Measurements from ENCODE around the gene CCDC196.

CCDC196 gene

GRCh38 chr14:66503532-66503931 is 17.4 kb downstream of the CCDC196 start:
- no peak for TF ChIP-seq POLR2A (IDR thresholded peaks at IDR 0.05; ENCODE audit: extremely low read depth, insufficient read length)
- no peak for TF ChIP-seq MAX (IDR thresholded peaks at IDR 0.05; ENCODE audit: low read depth, low read length)
- no peak for TF ChIP-seq MYC (IDR thresholded peaks at IDR 0.05; ENCODE audit: low read depth, low read length)
- no peak for TF ChIP-seq CTCF (IDR thresholded peaks at IDR 0.05; ENCODE audit: low read depth, low read length)
- DNase-seq (ENCODE audit: low read depth), result no peak
- H3K4me3 ChIP-seq (ENCODE audit: low read depth, low read length), result no peak overlapping the region

GRCh38 chr14:66507181-66507721 is 21.1 kb downstream of the CCDC196 start:
- TF ChIP-seq MYC (IDR thresholded peaks at IDR 0.05; ENCODE audit: low read depth, low read length) (no peak), MAX (IDR thresholded peaks at IDR 0.05; ENCODE audit: low read depth, low read length) (peak; percentile 13; the same call in 1 of the 2 replicates)
- DNase-seq (ENCODE audit: low read depth), result no peak
- peak overlapping the region; percentile 86 for H3K4me3 ChIP-seq (ENCODE audit: low read depth, low read length)

- peak within 1 kb of the TSS; percentile 86 for H3K4me3 ChIP-seq (ENCODE audit: low read depth, low read length)
- peak; percentile 98 for DNase-seq (ENCODE audit: low read depth)
- no peak for TF ChIP-seq CTCF (IDR thresholded peaks at IDR 0.05; ENCODE audit: low read depth, low read length)
- TF ChIP-seq POLR2A (IDR thresholded peaks at IDR 0.05; ENCODE audit: extremely low read depth, insufficient read length), result peak; percentile 60
- peak; percentile 70; the same call in 1 of the 2 replicates for TF ChIP-seq MYC (IDR thresholded peaks at IDR 0.05; ENCODE audit: low read depth, low read length)
- TF ChIP-seq MAX (IDR thresholded peaks at IDR 0.05; ENCODE audit: low read depth, low read length), result peak; percentile 34
These were observed 21.8 kb downstream of the CCDC196 start, which contains the start of gene GPHN for GRCh38 chr14:66507722-66508546. TSS of gene GPHN (plus strand) at chr14:66508147.

GRCh38 chr14:66508547-66508845 is 22.3 kb downstream of the CCDC196 start:
- TF ChIP-seq POLR2A (IDR thresholded peaks at IDR 0.05; ENCODE audit: extremely low read depth, insufficient read length) (no peak), CTCF (IDR thresholded peaks at IDR 0.05; ENCODE audit: low read depth, low read length) (no peak), MAX (IDR thresholded peaks at IDR 0.05; ENCODE audit: low read depth, low read length) (no peak), MYC (IDR thresholded peaks at IDR 0.05; ENCODE audit: low read depth, low read length) (no peak)
- H3K4me3 ChIP-seq (ENCODE audit: low read depth, low read length), result peak overlapping the region; percentile 86
- DNase-seq (ENCODE audit: low read depth), result no peak

- H3K4me3 ChIP-seq (ENCODE audit: low read depth, low read length), result peak overlapping the region; percentile 86
- peak; percentile 61 for DNase-seq (ENCODE audit: low read depth)
- TF ChIP-seq MAX (IDR thresholded peaks at IDR 0.05; ENCODE audit: low read depth, low read length), result no peak
These were observed 22.9 kb downstream of the CCDC196 start for GRCh38 chr14:66508846-66509621.

GRCh38 chr14:66509874-66510273 is 23.7 kb downstream of the CCDC196 start:
- peak overlapping the region; percentile 86 for H3K4me3 ChIP-seq (ENCODE audit: low read depth, low read length)
- TF ChIP-seq POLR2A (IDR thresholded peaks at IDR 0.05; ENCODE audit: extremely low read depth, insufficient read length), result no peak
- TF ChIP-seq MYC (IDR thresholded peaks at IDR 0.05; ENCODE audit: low read depth, low read length), result no peak
- TF ChIP-seq CTCF (IDR thresholded peaks at IDR 0.05; ENCODE audit: low read depth, low read length), result no peak
- no peak for TF ChIP-seq MAX (IDR thresholded peaks at IDR 0.05; ENCODE audit: low read depth, low read length)
- peak; percentile 23 for DNase-seq (ENCODE audit: low read depth)

Measured in NB4 (cell line).